Testis (tissue), 2 donors: ENCODE results near the gene RPTOR.

Source experiments
- CTCF ChIP-seq, 3 experiments: fragments of 450-650 bp in 2 of 3; fragments of 200-600 bp in 1 of 3; sonication (generic) in 1 of 3; IDR thresholded peaks; one replicate each; pipeline ENCODE4 v1.5.1; 2016 to 2019; ENCODE audit warnings: antibody characterized with exemption in 3 of 3, mild to moderate bottlenecking in 2 of 3, moderate library complexity in 1 of 3
- POLR2A ChIP-seq: fragments of 450-650 bp; IDR thresholded peaks from one replicate; pipeline ENCODE4 v1.6.1; 2017; ENCODE audit warnings: antibody characterized with exemption, mild to moderate bottlenecking, moderate library complexity

- TF ChIP-seq CTCF (IDR thresholded peaks at IDR 0.05) = no peak
- TF ChIP-seq POLR2A = no peak
Measured at GRCh38 chr17:81009136-81009535, 464.5 kb downstream of the RPTOR start.
